ENCODE data around the gene THSD8.
"Not testable (repeated sequence)": the region's sequence is repeated elsewhere in the genome, so short reads cannot be mapped to it uniquely, and the experiment has no call there.

The THSD8 gene

DNA sequence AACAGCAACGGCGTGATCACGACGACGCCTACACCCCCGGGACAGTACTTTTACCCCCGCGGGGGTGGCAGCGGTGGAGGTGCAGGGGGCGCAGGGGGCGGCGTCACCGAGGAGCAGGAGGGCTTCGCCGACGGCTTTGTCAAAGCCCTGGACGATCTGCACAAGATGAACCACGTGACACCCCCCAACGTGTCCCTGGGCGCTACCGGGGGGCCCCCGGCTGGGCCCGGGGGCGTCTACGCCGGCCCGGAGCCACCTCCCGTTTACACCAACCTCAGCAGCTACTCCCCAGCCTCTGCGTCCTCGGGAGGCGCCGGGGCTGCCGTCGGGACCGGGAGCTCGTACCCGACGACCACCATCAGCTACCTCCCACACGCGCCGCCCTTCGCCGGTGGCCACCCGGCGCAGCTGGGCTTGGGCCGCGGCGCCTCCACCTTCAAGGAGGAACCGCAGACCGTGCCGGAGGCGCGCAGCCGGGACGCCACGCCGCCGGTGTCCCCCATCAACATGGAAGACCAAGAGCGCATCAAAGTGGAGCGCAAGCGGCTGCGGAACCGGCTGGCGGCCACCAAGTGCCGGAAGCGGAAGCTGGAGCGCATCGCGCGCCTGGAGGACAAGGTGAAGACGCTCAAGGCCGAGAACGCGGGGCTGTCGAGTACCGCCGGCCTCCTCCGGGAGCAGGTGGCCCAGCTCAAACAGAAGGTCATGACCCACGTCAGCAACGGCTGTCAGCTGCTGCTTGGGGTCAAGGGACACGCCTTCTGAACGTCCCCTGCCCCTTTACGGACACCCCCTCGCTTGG is 9.6 kb upstream of the THSD8 start:
- peak; percentile 80 for DNase-seq (ENCODE audit: low read depth)

DNA sequence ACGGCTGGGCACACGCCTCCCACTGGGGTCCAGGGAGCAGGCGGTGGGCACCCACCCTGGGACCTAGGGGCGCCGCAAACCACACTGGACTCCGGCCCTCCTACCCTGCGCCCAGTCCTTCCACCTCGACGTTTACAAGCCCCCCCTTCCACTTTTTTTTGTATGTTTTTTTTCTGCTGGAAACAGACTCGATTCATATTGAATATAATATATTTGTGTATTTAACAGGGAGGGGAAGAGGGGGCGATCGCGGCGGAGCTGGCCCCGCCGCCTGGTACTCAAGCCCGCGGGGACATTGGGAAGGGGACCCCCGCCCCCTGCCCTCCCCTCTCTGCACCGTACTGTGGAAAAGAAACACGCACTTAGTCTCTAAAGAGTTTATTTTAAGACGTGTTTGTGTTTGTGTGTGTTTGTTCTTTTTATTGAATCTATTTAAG is 9.0 kb upstream of the THSD8 start:
- DNase-seq (ENCODE audit: low read depth), result no peak

- DNase-seq (ENCODE audit: low read depth), result peak; percentile 93
Observed at GRCh38 chr19:12793290-12794195, 8.3 kb upstream of the THSD8 start.

- no peak for DNase-seq (ENCODE audit: low read depth)
Observed at GRCh38 chr19:12794196-12794941, 7.5 kb upstream of the THSD8 start.

DNA sequence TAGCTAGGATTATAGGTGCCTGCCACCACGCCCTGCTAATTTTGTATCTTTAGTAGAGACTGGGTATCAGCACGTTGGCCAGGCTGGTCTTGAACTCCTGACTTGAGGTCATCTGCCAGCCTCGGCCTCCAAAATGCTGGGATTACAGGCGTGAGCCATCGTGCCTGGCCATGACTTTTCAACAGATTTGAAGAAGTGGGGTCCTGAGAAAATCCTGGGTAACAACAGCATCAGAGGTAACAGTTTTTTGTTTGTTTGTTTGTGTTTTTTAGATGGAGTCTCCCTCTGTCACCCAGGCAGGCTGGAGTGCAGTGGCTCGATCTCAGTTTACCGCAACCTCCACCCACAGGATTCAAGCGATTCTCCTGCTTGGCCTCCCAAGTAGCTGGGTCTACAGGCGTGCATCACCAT is 6.9 kb upstream of the THSD8 start:
- DNase-seq (ENCODE audit: low read depth), result no peak

GRCh38 chr19:12796146-12797071 is 5.5 kb upstream of the THSD8 start:
- DNase-seq (ENCODE audit: low read depth), result no peak

DNA sequence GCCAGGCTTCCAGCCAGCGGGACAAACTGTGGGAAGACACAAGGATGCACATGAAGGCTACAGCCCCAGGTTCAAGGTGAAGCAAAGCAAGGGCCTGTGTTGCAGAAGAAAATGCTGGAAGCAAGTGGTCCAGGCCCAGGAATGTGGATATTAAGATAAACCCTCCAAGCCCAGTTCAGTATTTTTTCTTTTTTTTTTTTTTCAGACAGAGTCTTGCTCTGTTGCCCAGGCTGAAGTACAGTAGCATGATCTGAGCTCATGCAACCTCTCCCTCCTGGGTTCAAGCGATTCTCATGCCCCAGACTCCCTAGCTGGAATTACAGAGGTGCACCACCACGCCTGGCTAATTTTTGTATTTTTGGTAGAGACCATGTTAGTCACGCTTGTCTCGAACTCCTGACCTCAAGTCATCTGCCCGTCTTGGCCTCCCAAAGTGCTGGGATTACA is 4.7 kb upstream of the THSD8 start:
- DNase-seq (ENCODE audit: low read depth), result no peak

- not testable (repeated sequence) for DNase-seq (ENCODE audit: low read depth)
Observed at GRCh38 chr19:12797607-12798006, 4.3 kb upstream of the THSD8 start.

- no peak for DNase-seq (ENCODE audit: low read depth)
Observed at GRCh38 chr19:12799742-12800465, 2.0 kb upstream of the THSD8 start.

GRCh38 chr19:12800466-12800770 is 1.5 kb upstream of the THSD8 start:
- no peak for DNase-seq (ENCODE audit: low read depth)

- no peak for DNase-seq (ENCODE audit: low read depth)
Observed at GRCh38 chr19:12800923-12801465, 875 bp upstream of the THSD8 start.

DNA sequence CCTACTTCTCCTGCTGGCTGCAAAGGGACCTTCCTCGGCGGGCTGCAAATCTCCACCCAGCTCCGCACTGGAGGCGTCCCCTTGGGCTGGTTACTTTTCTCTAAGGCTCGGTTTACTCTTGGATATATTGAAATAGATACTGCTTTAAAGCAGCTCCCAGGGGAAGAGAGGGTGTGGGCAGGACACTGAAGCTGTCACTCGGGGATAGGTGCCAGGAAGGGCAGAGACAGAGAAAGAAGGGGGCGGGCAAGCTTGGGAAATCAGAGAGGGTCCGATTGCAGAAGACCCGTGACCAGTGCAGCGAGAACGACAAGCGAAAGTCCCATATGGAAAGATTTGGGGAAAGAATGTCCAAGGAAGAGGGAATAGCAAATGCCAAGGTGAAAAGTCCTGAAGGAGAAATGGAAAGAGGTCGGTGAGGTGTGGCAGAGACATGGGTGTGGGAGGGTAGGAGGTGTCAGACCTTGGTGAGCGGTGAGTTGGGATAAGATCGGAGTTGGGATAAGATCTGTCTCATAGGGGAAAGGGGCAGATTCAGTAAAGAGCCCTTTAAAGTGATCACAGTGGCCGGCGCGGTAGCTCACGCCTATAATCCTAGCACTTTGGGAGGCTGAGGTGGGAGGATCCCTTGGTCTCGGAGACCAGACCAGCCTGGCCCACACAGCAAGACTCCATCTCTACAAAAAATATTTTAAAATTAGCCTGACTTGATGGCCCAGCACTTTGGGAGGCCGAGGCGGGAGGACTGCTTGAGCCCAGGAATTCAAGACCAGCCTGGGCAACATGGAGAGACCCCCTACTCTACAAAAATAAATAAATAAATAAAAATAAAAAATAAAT is 618 bp downstream of the THSD8 start:
- DNase-seq (ENCODE audit: low read depth), result no peak

DNA sequence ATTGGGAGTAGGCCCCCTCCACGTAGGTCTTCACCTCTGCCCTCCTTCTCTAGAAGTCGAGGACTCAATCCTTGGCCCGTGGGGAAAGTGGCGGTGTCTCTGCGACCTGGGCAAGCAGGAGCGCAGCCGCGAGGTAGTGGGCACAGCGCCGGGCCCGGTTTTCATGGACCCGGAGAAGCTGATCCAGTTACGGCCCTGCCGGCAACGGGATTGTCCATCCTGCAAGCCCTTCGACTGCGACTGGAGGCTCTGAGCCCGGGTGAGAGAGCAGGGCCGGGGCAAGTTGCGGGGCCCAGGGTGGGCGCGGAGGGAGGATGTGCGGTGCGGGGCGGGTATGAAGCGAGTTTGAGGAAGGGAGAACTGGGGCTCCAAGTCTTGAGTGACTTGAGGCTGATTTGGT is 2.2 kb downstream of the THSD8 start:
- no peak for DNase-seq (ENCODE audit: low read depth)

DNA sequence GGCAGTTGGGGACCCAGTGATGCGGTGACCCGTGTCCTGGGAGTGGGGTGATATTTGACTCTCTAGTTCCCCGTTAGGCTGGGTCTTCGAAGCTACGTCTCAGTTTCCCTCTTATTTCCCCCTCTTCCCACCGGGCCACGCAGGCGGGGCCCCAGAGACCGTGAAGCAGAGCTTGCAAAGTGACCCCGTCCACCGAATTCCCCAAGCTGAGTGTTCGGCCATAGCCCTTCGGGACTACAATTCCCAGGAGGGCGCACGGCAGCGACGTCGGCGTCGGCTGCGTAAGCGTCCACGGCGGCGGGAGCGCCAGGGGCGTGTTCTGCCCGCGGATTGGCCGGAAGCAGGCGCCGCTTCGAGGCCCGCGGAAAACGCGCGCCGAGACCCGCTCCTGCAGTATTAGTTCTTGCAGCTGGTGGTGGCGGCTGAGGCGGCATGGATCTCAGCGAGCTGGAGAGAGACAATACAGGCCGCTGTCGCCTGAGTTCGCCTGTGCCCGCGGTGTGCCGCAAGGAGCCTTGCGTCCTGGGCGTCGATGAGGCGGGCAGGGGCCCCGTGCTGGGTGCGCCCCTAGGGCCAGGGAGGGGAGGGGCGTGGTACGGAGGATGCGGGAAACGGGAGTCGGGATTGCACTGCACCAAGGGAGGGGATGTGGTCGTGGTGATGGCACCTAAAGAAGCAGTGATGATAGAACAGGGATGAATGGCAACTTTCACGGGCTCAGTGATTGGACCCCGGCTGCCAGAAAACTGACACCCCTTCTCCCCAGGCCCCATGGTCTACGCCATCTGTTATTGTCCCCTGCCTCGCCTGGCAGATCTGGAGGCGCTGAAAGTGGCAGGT is 4.6 kb downstream of the THSD8 start, which contains the start of gene RNASEH2A:
TSS of gene RNASEH2A (plus strand) at position 343 of the 840 bp plus-strand sequence. CDS start at position 433, 90 bp downstream.
- peak; percentile 80 for DNase-seq (ENCODE audit: low read depth)

- DNase-seq (ENCODE audit: low read depth), result no peak
Observed at GRCh38 chr19:12815088-12815487, 13.2 kb downstream of the THSD8 start.

DNA sequence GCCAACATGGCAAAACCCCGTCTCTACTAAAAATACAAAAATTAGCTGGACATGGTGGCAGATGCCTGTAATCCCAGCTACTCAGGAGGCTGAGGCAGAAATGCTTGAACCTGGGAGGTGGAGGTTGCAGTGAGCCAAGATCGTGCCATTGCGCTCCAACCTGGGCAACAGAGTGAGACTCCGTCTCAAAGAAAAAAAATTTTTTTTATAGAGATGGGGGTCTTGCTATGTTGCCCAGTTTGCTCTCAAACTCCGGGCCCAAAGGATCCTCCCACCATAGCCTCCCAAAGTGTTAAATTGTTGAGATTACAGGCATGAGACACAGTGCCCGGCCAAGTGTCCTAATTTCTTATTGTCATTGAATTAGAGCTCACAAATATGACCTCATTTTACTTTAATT is 15.3 kb downstream of the THSD8 start:
- DNase-seq (ENCODE audit: low read depth), result not testable (repeated sequence)

DNA sequence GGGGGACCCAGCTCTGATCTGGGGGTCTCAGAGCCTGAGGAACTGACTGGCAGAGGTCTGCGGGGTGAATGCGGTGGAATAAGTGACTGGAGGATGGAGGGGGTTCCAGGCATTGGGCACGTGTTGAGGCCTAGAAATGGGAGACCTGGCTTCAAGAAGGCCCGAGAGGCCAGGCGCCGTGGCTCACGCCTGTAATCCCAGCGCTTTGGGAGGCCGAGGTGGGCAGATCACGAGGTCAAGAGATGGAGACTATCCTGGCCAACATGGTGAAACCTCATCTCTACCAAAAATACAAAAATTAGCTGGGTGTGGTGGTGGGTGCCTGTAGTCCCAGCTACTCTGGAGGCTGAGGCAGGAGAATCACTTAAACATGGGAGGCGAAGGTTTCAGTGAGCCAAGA is 15.9 kb downstream of the THSD8 start:
- not testable (repeated sequence) for DNase-seq (ENCODE audit: low read depth)

GRCh38 chr19:12821761-12822160 is 19.9 kb downstream of the THSD8 start:
- no peak for DNase-seq (ENCODE audit: low read depth)
